AG04450 (cell line): ENCODE results near the gene PI4KA. TPM values are rescaled to one million over a fixed set of nuclear protein-coding genes. Genes with fewer than 3 reads are reported as not detected.

Experiments
- CTCF ChIA-PET: fragments of 300-600, 350-600 bp; formaldehyde crosslinking; extraction: SDS; loops from one replicate; lab custom pipeline; 2022; ENCODE audit warnings: antibody characterized with exemption, inconsistent platforms; lab: Charles Lee
- POLR2A ChIA-PET: fragments of 350-600 bp; formaldehyde crosslinking; extraction: SDS; loops from one replicate; lab custom pipeline; 2021; ENCODE audit warnings: antibody characterized with exemption, inconsistent platforms; lab: Yijun Ruan, JAX
- DNase-seq: peaks from one replicate; pipeline ENCODE4 v3.0.0-alpha.2; 2011; ENCODE audit warnings: low read depth, low spot score
- H3K27ac ChIP-seq: one replicate; pipeline ENCODE4 v1.5.1; 2012; ENCODE audit warnings: low read depth, low read length, control low read depth
- H3K27me3 ChIP-seq: one replicate; pipeline ENCODE4 v1.6.0; 2012; ENCODE audit warnings: low read length; ENCODE audit not compliant: control insufficient read depth, insufficient read depth
- H3K4me3 ChIP-seq: 2 replicates; pipeline ENCODE4 v1.5.1; 2011; ENCODE audit warnings: mild to moderate bottlenecking, low read depth, low read length, control low read depth
- H3K9me3 ChIP-seq: 2 replicates; pipeline ENCODE4 v1.5.1; 2012; ENCODE audit warnings: low read length; ENCODE audit not compliant: control insufficient read depth, insufficient read depth
- CTCF ChIP-seq: IDR thresholded peaks from 2 replicates; pipeline ENCODE4 v1.5.1; 2011; ENCODE audit warnings: low read depth, low read length, control low read depth, inconsistent platforms
- polyA plus RNA-seq: library from polyadenylated mRNA; depleted of rRNA; stranded (reverse); fragments of >200 nt; gene quantifications from 2 replicates; pipeline ENCODE4 v1.2.3, GENCODE V29; 2011

The PI4KA gene
- polyA plus RNA-seq, 1 experiment: 27.5 TPM

GRCh38 chr22:20816559-20816958, 42.1 kb downstream of the PI4KA start:
- H3K27ac ChIP-seq: no peak overlapping the region
- no peaks in the 10 kb centered on the region for H3K9me3 ChIP-seq
- no peak for DNase-seq
- CTCF ChIA-PET: no interaction called here
- no peak overlapping the region for H3K4me3 ChIP-seq
- TF ChIP-seq CTCF: no peak
- POLR2A ChIA-PET: no interaction called here
- H3K27me3 ChIP-seq: no peaks in the 10 kb centered on the region

- DNase-seq: no peak
- Histone ChIP-seq H3K4me3 (no peak overlapping the region), H3K27ac (no peak overlapping the region), H3K27me3 (no peaks in the 10 kb centered on the region), H3K9me3 (no peaks in the 10 kb centered on the region)
- POLR2A ChIA-PET: interaction anchor here (0.7 kb wide), 1 partner anchor 576 kb away, joined by 6 read pairs; no protein-coding TSS in a partner anchor
- no peak for TF ChIP-seq CTCF
- CTCF ChIA-PET: interaction anchor here (0.6 kb wide), 2 partner anchors 20 to 102 kb away, joined by 3 to 4 read pairs; partner anchors contain the start of gene CRKL
Measured at GRCh38 chr22:20815477-20816050, 43.0 kb downstream of the PI4KA start.

GRCh38 chr22:20814221-20814808, 44.3 kb downstream of the PI4KA start:
- no peak for TF ChIP-seq CTCF
- no peak overlapping the region for H3K4me3 ChIP-seq
- CTCF ChIA-PET: interaction anchor here (0.7 to 1.0 kb wide), 2 partner anchors 30 to 100 kb away, joined by 3 to 4 read pairs; no protein-coding TSS in a partner anchor
- H3K27ac ChIP-seq: no peak overlapping the region
- no peak for DNase-seq
- H3K9me3 ChIP-seq: no peaks in the 10 kb centered on the region
- no peaks in the 10 kb centered on the region for H3K27me3 ChIP-seq
- POLR2A ChIA-PET: no interaction called here

- no peaks in the 10 kb centered on the region for H3K9me3 ChIP-seq
- H3K4me3 ChIP-seq: no peak overlapping the region
- DNase-seq: no peak
- H3K27me3 ChIP-seq: no peaks in the 10 kb centered on the region
- CTCF ChIA-PET: no interaction called here
- TF ChIP-seq CTCF: no peak
- POLR2A ChIA-PET: no interaction called here
- H3K27ac ChIP-seq: no peak overlapping the region
Measured at GRCh38 chr22:20813056-20813455, 45.6 kb downstream of the PI4KA start.

- POLR2A ChIA-PET: no interaction called here
Measured at GRCh38 chr22:20811971-20812660, 46.5 kb downstream of the PI4KA start.

More at GRCh38 chr22:20811971-20812660, 46.5 kb downstream of the PI4KA start:
- TF ChIP-seq CTCF: no peak
- no peaks in the 10 kb centered on the region for H3K27me3 ChIP-seq
- no peak for DNase-seq
- H3K9me3 ChIP-seq: no peaks in the 10 kb centered on the region
- H3K4me3 ChIP-seq: no peak overlapping the region
- CTCF ChIA-PET: no interaction called here
- H3K27ac ChIP-seq: no peak overlapping the region
